HG03354 (cell line): ENCODE results near the gene NFE2L3.
"Not testable (repeated sequence)": the region's sequence is repeated elsewhere in the genome, so short reads cannot be mapped to it uniquely, and the experiment has no call there.

Experiments used
- ATAC-seq: cut with Tn5 transposase; IDR thresholded peaks from one replicate; pipeline ENCODE4 v1.9.1; 2021; ENCODE audit warnings: mild to moderate bottlenecking; ENCODE audit not compliant: unreplicated experiment, poor library complexity, severe bottlenecking

Gene NFE2L3

DNA sequence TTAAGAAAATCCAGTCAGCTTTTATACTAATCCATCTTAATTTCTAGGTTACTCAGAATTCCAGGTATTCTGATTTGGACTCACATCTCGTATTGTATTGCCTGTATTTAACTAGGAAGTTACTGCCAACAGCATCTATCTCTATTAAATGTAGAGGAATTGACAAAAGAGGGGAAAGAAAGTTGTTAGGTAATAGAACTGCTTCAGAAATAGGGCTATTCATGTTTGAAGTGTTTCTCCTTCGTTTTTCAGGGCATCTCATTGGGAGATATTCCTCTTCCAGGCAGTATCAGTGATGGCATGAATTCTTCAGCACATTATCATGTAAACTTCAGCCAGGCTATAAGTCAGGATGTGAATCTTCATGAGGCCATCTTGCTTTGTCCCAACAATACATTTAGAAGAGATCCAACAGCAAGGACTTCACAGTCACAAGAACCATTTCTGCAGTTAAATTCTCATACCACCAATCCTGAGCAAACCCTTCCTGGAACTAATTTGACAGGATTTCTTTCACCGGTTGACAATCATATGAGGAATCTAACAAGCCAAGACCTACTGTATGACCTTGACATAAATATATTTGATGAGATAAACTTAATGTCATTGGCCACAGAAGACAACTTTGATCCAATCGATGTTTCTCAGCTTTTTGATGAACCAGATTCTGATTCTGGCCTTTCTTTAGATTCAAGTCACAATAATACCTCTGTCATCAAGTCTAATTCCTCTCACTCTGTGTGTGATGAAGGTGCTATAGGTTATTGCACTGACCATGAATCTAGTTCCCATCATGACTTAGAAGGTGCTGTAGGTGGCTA, 32.5 kb downstream of the NFE2L3 start:
- ATAC-seq = not testable (repeated sequence)

DNA sequence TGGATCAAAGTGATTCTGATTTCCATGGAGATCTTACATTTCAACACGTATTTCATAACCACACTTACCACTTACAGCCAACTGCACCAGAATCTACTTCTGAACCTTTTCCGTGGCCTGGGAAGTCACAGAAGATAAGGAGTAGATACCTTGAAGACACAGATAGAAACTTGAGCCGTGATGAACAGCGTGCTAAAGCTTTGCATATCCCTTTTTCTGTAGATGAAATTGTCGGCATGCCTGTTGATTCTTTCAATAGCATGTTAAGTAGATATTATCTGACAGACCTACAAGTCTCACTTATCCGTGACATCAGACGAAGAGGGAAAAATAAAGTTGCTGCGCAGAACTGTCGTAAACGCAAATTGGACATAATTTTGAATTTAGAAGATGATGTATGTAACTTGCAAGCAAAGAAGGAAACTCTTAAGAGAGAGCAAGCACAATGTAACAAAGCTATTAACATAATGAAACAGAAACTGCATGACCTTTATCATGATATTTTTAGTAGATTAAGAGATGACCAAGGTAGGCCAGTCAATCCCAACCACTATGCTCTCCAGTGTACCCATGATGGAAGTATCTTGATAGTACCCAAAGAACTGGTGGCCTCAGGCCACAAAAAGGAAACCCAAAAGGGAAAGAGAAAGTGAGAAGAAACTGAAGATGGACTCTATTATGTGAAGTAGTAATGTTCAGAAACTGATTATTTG, 33.3 kb downstream of the NFE2L3 start:
- no peak for ATAC-seq

DNA sequence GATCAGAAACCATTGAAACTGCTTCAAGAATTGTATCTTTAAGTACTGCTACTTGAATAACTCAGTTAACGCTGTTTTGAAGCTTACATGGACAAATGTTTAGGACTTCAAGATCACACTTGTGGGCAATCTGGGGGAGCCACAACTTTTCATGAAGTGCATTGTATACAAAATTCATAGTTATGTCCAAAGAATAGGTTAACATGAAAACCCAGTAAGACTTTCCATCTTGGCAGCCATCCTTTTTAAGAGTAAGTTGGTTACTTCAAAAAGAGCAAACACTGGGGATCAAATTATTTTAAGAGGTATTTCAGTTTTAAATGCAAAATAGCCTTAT, 33.8 kb downstream of the NFE2L3 start:
- no peak for ATAC-seq

DNA sequence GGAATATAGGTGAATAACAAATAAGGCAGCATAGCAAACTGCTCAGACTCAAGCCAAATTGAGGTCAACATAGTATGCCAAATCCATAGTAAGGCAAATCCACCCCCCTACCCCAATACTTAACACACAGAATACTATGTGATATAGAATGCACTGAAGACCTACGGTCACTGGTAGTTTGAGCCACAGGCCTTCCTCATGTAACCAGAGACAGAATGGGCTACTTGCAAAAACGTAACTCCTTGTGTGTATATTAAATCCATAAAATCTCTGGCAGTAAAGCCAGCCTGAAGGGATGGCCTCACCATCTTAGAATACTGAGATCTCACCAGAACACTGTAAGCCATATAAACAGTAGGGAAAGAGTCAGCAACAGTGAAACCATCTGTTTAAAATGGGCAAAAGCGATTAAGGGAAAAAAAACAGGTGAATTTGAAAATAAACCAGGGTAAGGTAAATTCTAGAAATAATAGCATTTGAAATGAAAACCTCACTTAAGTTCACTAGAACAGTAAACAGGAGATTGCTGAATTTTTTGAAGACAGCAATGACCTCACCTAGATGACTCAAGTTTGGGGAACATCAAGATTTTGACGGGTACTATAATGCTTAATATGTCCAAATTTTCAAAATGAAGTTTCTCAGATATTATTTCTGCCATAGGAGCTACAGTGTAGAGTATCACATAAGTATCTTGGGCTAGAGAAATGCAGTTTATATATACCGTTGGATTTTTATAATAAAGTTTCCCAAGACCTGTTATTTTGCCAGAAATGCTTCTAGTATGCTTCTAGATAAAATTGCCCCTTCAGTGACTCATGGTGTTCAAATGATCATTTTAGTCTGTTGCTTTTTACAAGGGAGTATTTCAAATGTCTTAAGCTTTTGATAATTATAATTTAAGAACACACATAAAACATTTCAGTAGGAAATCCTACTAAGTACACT, 34.6 kb downstream of the NFE2L3 start:
- ATAC-seq = no peak

DNA sequence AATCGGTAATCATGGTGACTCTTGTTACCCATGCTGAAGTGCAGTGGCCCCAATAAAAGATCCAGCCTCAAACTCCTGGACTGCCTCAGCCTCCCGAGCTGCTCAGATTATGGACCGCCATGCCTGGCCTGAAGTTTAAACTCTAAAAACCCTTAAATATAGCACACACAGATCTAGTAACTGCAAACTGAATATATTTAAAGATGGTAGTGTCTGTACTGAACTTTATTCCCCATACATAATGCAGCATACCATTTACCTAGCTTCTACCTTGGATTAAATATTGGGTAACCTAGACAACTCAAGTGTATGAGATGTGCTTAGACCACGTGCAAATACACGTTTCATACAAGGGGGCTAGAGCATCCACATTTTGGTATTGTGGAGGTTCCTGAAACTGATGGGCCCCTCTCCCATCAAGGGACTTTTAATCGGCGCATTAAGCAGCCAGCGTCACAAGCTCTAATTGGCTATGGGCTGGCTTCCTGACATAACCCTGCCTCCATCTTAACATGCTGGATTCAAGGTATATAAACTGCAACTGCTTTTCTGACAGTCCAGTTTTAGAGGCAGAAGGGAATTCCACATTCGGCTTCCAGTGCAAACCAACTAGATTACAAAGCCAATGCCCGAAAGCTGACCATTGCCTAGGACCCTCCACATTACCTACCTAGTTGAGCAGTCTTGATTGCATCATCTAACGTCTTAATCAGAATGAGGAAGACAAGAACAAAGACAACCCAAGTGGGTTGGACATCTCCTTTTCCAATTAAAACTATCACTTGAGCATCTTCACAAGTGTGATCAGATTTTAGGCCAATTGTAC, 35.6 kb downstream of the NFE2L3 start:
- ATAC-seq = no peak

DNA sequence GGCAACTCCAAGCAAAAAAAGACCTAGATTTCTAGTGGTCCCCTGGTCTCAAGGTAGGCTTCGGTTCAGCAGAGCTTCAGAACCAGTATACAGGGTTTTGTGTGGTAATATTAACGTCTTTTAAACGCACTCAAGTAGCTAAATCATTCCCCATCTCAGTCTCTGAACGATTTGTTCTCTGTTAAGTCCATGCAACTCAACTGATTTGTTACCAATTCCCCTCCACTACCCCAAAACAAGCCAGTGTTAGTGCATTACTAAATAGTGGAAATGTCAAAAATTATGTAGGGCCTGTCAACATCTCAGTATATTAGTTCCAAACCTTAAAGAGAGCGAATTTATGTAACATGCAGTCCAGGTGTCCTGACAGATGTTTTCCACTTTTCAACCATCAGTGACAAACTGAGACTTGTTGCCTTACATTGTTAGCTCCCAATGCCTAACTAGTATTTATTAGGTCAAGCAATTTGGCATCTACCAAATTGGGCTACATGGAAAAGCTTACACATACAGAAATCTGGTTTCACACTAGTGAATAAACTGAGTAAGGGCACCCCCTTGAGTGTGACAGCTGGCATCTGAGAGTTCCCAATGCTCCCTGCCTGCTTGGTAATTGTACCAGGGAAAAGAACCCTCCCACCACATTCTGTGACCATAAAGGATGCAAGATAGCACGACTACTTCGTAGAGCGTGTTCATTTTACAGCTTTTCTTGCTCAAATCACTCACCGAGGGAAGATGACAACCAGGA, 36.4 kb downstream of the NFE2L3 start:
- ATAC-seq = no peak

DNA sequence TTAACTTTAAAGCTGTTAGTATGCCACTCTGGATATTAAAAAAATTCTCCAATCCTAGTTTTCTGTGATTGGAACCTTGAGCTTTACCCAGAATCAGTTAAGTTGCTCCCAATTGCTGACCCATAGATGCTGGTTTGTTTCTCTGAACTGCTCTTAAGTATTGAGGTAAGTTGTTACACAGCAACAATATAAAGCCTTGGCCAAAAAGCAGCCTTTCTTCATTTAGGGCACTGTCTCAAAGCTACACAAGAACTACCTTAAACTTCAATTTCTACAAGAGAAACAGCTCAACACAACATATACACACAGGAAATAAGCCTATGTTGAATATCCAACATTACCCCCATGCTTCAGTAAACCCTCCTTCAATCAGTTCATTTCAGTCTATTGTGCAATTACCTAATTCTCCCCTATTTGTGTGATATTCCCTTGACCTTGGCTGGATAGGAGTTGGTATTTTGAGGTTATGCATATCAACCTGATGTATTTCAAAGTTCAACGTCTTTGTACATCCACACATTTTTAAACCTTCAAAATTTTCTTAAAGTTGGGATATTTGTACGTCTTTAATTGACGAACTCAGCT, 37.1 kb downstream of the NFE2L3 start:
- no peak for ATAC-seq

DNA sequence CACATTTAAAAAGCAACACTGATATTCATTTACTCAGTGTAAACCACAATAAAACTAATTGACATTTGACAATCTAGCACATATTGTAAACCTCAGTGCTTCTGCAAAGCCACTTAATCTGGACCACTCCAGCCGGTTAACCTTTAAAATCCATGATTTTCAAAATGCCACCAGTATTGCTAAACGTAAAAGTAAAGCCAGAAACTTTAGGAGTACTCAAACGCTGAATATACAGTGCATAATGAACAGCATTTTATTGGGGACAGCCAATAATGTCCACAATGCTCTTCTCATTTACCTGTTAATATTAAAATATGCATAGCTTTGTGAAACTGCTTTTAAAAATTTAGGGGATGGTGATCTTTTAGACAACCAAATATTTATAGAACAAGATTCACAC, 37.7 kb downstream of the NFE2L3 start:
- no peak for ATAC-seq

DNA sequence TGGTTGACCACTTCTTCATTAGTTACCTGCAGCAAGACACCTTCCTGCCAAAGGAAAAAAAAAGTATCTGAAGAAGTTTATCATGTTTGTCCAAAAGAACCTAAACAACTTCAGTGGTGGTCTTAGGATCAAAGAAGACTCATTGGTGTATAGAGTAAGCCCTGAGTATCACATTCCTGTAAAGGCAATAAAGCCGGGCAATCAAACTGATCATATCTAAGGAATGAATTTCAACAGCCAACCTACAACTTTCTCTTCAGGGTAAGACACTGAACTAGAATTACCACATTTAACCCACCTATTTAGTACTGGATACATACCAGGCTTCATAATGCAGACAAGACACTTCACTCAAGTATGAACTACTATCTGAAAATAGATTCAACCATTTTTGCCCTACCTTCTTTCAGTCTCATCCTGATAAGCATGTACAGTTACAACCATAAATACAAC, 38.4 kb downstream of the NFE2L3 start:
- ATAC-seq = no peak

DNA sequence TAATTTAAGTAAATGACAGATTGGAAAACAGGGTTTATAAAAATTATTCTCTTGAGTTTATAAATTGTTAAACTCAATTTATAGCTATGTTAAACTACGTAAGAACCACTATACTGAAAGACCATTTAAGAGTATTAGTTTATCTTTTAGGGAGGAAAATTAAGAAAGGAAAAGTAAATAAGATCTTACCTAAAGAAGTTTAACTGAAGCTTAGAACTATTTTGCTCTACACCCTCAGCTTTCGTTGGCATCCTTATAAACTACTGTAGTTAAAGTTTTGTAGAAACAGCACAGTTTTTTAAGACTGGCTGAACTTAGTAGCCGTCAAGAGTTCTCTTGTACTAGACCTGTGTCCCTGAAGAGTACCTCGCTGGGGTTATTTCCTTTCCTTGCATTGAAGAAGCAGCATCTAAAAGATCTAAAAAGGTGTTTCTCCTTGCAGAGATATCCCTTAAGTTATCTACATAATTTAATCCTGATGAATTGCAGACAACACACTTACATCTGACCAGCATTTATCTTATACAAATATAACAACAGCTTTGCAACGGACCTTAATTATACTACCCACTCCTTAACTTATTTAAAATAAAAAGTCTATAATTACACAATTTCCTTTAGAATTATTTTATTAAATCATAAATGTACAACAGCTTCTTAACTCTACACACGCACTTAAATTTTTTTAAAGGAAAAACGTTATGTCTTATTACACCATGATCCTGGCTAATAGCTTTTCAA, 39.4 kb downstream of the NFE2L3 start:
- ATAC-seq = no peak

DNA sequence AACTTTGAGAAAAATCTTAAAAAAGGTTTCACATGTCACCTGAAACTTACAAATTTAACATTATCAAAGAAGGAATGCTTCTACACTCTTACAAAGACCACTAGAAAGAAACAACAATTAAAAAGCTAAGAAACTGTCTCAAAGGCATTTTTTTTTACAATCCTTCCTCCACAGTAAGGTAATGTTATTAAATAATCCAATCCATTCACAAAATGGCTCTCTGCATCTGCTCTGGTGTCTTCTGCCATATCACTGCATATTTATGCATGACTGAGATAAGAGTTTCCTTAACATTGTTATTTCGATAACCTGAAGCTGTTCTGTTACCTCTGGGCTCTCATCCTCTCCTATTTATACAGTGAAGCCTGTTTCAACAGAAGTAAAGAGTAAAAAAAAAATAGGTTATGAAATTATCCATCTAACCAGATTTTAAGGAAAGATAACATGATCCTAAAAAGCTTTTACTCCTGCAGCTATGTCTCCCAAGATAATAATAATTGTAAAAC, 40.0 kb downstream of the NFE2L3 start:
- ATAC-seq = no peak

DNA sequence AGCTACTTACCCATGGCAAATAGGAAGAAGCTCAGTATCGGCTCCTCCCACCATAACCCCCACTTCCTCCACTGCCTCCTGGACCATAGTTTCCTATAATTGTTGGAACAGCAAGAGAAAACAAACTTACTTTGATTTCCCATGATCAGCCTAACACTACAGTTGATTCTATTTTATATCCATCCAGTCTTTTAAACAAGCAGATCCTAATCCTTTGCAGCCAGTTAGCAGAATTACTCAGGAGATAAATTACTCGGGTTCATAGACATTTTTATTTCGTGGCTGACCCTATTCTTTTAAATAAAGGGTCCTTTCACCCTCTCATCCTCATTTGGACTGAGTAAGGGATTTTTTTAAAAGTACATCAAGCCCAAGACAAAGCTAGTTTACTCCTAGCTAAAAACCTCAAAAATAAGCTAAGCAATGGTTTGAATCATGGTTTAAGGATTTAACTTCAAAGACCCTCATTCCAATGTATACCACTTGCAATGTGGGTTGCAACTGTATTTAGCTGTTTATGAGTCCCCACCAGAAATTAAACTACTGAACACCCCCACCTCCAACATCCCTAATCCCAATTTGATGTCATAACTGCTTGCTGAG, 40.6 kb downstream of the NFE2L3 start:
- ATAC-seq = no peak

DNA sequence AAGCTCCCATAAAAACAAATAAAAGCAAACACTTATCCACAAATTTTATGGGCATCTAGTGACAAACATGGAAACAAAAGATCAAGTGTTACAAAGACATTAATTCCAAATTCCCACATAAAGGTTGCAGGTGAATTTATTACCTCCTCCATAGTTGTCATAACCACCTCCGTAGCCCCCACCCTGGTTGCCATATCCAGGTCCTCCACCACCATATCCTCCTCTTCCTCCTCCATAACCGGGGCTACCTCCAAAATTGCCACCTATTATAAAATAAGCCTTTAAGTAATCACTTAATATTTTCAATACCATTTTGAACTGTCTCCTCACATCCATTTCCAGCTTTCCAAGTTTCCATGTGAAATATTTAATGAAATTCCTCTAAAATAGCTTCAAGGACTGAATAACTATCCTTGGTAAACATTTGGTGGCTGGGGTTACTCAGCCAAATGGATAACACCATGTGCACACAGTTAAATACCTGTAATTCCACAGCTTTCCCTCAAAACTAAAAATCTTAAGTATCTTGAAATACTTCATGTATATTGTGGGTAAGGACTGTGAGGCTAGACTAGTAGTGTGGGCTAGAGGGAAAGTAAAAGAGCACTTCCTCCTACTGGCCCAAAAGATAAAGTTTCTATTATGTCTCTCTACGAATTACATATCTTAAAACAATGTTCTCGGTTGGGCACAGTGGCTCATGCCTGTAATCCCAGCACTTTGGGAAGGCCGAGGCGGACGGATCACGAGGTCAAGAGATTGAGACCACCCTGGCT, 41.6 kb downstream of the NFE2L3 start:
- ATAC-seq = no peak

DNA sequence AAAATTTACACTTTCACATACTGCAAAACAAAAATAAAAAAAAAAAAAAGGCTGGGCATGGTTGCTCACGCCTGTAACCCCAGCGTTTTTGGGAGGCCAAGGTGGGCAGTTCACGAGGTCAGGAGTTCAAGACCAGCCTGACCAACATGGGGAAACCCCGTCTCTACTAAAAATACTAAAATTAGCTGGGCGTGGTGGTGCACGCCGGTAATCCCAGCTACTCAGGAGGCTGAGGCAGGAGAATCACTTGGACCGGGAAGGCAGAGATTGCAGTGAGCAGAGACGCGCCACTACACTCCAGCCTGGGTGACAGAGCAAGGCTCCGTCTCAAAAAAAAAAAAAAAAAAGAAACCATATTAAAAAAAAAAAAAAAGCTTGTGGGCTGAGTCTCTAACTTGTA, 42.8 kb downstream of the NFE2L3 start:
- ATAC-seq = not testable (repeated sequence)

DNA sequence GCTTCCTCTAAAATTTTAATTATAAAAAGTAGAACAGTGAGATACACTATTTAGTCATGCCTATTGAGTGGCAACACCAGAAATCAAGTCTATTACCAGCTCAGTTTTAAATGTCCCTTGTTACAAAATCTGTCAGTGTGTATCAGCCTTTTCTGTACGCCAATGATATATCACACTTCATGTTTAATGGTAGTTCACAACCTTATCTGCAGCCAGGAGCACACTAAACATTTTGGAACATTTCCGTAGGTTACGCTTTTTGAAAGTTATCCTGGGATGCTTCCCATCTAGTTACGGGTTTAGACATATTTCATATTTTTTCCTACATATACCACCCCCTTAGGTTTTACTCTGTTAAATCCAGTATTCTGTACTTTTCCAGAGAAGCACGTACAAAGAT, 43.2 kb downstream of the NFE2L3 start:
- no peak for ATAC-seq

DNA sequence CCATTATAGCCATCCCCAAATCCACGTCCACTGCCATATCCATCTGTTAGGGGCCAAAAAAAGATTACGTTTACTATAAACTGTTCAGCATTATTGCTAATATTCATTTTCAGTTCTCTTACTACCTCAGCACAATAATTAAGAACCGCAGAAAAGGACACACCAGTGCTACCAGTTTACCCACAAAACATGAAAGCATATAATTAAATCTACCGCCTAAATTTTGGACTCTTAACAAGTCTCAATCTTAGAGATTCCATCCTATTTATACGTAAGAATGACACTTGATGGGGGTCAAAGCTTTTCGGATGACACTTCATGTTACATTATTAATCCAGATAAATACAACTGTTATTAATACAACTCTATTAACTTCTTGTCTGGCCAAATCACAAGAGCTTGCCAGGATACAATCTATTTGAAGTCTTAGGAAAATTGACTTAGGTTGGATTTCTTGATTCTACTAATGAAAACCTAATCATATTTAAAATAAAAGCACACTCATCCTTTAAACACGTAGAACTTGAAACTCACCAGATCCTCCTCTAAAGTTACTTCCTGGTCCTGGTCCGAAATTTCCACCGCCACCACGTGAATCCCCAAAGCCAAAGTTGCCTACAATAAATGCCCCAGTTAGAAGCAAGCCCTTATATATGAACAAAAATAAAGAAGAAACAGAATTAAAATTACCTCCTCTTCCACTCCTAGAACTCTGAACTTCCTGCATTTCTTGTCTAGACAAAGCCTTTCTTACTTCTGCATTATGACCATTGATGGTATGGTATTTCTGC, 44.1 kb downstream of the NFE2L3 start:
- no peak for ATAC-seq
